Panc1 (cell line): Measurements from ENCODE around the gene PLS3.

Source experiments
- CTCF ChIP-seq: fragments of 450-650 bp; IDR thresholded peaks from 2 replicates; pipeline ENCODE4 v1.5.1; 2017; ENCODE audit warnings: mild to moderate bottlenecking
- POLR2AphosphoS5 ChIP-seq: IDR thresholded peaks from 2 replicates; pipeline ENCODE4 v1.6.1; 2012; ENCODE audit warnings: mild to moderate bottlenecking, low read depth, low read length, moderate library complexity
- REST ChIP-seq, 2 experiments: IDR thresholded peaks; 2 replicates each; pipeline ENCODE4 v1.6.1; 2011 to 2012; ENCODE audit warnings: low read depth in 2 of 2, control low read depth in 1 of 2, low read length in 1 of 2, mild to moderate bottlenecking in 1 of 2, moderate library complexity in 1 of 2; ENCODE audit not compliant: insufficient read depth in 1 of 2
- SIN3A ChIP-seq: IDR thresholded peaks from 2 replicates; pipeline ENCODE4 v1.6.1; 2012; ENCODE audit warnings: low read depth, mild to moderate bottlenecking, low read length, moderate library complexity, borderline replicate concordance; ENCODE audit not compliant: insufficient read depth
- TCF7L2 ChIP-seq: IDR thresholded peaks from 2 replicates; pipeline ENCODE4 v1.6.1; 2011; ENCODE audit warnings: mild to moderate bottlenecking, low read depth, low read length, inconsistent platforms

- TF ChIP-seq CTCF (no peak), REST (IDR thresholded peaks at IDR 0.05; ENCODE audit: insufficient read depth in 1 of 2, low read depth in 2 of 2, low read length in 1 of 2) (no peak), POLR2AphosphoS5 (no peak), SIN3A (no peak), TCF7L2 (no peak)
These were observed 126.6 kb downstream of the PLS3 start for GRCh38 chrX:115687595-115687994.
